Progenitor cell of endocrine pancreas (in vitro differentiated cells): ENCODE measurements around the gene PPFIA1. TPM values are rescaled to one million over a fixed set of nuclear protein-coding genes. Genes with fewer than 3 reads are reported as not detected.

Experiments used
- DNase-seq: peaks from one replicate; pipeline ENCODE4 v3.0.0; 2021; ENCODE audit warnings: low spot score; ENCODE audit not compliant: unreplicated experiment
- H3K27ac Mint-ChIP-seq: 2 replicates; pipeline ENCODE4 v1.8.0; 2021; ENCODE audit warnings: mild to moderate bottlenecking, moderate library complexity, mixed read lengths
- H3K27me3 Mint-ChIP-seq: 2 replicates; pipeline ENCODE4 v1.8.0; 2021; ENCODE audit warnings: mixed read lengths
- H3K36me3 Mint-ChIP-seq: 2 replicates; pipeline ENCODE4 v1.8.0; 2022; ENCODE audit warnings: mixed read lengths; ENCODE audit not compliant: insufficient read depth
- H3K4me1 Mint-ChIP-seq: 2 replicates; pipeline ENCODE4 v1.8.0; 2021; ENCODE audit warnings: low read depth, mixed read lengths
- H3K4me3 Mint-ChIP-seq: 2 replicates; pipeline ENCODE4 v1.8.0; 2021; ENCODE audit warnings: low read depth, mild to moderate bottlenecking, moderate library complexity, mixed read lengths
- H3K9me3 Mint-ChIP-seq: 2 replicates; pipeline ENCODE4 v1.8.0; 2021; ENCODE audit warnings: low read depth, mixed read lengths
- CTCF ChIP-seq: fragments of 200-600 bp; sonication (generic); IDR thresholded peaks from one replicate; pipeline ENCODE4 v1.5.0; 2021; ENCODE audit warnings: antibody characterized with exemption, mild to moderate bottlenecking; ENCODE audit not compliant: unreplicated experiment
- total RNA-seq: library from RNA; stranded (reverse); gene quantifications from 2 replicates; pipeline ENCODE4 v1.2.1, GENCODE V29; 2021

The PPFIA1 gene
- total RNA-seq, 1 donor from 2014 or later = 70.8 TPM

GRCh38 chr11:70394211-70394950, 123.9 kb downstream of the PPFIA1 start:
- H3K9me3 Mint-ChIP-seq = no peaks in the 10 kb centered on the region
- no peak overlapping the region for H3K4me3 Mint-ChIP-seq
- TF ChIP-seq CTCF = no peak
- H3K36me3 Mint-ChIP-seq = peaks cover 5% of the 10 kb centered on the region
- no peak for DNase-seq
- H3K27me3 Mint-ChIP-seq = no peaks in the 10 kb centered on the region
- no peak overlapping the region for H3K27ac Mint-ChIP-seq
- H3K4me1 Mint-ChIP-seq = peaks cover 9% of the 10 kb centered on the region

DNA sequence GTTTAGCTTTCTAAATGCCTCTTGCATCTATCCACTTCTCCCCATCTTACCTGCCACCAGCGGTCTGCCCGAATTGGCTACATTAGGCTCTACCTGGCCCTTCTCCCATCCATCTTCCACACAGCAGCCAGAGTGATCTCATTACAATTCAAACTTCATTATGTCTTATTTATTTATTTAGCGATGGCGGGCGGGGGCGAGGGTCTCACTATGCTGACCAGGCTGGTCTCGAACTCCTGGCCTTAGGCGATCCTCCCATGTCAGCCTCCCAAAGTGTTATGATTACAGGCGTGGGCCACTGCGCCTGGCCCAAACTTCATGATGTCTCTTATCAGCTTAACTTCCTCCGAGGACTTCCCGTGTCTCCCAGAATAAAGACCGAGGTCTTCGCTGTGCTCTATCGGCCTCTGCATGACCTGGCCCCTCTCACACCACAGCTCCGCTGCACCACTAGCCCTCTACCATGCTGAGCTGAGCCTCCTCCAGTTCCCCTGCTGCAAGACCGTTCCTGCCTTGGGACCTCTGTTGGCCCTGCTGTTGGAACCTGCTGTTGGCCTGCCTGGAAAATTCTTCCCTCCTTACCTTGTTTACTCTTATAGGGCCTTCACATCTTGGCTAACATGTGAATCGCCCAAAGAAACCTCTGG, 127.0 kb downstream of the PPFIA1 start:
- peaks cover 14% of the 10 kb centered on the region for H3K4me1 Mint-ChIP-seq
- no peaks in the 10 kb centered on the region for H3K27me3 Mint-ChIP-seq
- peak overlapping the region; percentile 84 for H3K4me3 Mint-ChIP-seq
- no peaks in the 10 kb centered on the region for H3K9me3 Mint-ChIP-seq
- DNase-seq = no peak
- peak overlapping the region; percentile 84 for H3K27ac Mint-ChIP-seq
- TF ChIP-seq CTCF = no peak
- peaks cover 2% of the 10 kb centered on the region for H3K36me3 Mint-ChIP-seq

GRCh38 chr11:70397983-70398833, 127.7 kb downstream of the PPFIA1 start, which contains the start of gene CTTN:
Gene CTTN, plus strand, starts transcription at chr11:70398529. Its CDS starts 8,769 bp downstream, at chr11:70407298.
- peak; percentile 89 for DNase-seq
- Mint-ChIP-seq H3K4me3 (peak within 1 kb of the TSS; percentile 84), H3K4me1 (peaks cover 14% of the 10 kb centered on the region), H3K36me3 (peaks cover 2% of the 10 kb centered on the region), H3K9me3 (no peaks in the 10 kb centered on the region), H3K27ac (peak within 1 kb of the TSS; percentile 84), H3K27me3 (no peaks in the 10 kb centered on the region)
- no peak for TF ChIP-seq CTCF

GRCh38 chr11:70398834-70399680, 128.6 kb downstream of the PPFIA1 start:
- no peak for DNase-seq
- H3K4me3 Mint-ChIP-seq = peak overlapping the region; percentile 80
- TF ChIP-seq CTCF = no peak
- no peaks in the 10 kb centered on the region for H3K9me3 Mint-ChIP-seq
- peak overlapping the region; percentile 71 for H3K27ac Mint-ChIP-seq
- peaks cover 15% of the 10 kb centered on the region for H3K4me1 Mint-ChIP-seq
- no peaks in the 10 kb centered on the region for H3K27me3 Mint-ChIP-seq
- H3K36me3 Mint-ChIP-seq = no peaks in the 10 kb centered on the region
